ENCODE data around the gene ANKRD44.

ANKRD44 gene

DNA sequence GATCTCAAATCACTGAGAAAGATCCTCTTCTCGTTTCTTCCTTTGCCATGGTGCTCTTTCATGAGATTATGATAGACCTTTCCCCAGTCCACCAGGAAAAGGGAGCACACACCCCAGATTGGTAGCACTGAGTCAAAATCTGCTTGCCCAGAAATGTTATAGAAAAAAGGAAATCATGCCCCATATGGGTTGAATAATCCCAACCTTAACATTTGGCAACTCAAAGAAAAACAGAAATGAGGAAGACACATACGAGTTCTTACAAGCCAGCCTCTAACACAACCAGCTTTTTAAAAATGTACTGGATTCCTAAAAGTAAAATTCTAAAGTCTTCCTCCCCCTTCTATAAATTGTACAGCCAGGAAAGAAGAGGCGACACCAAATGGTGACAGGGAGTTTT, 103.0 kb downstream of the ANKRD44 start:
- H4K20me1 ChIP-seq, result no peaks in the 10 kb centered on the region
- H3K4me2 ChIP-seq, result no peak overlapping the region
- no peak for TF ChIP-seq Cebpa-rat (IDR thresholded peaks at IDR 0.05)
- H3K9ac ChIP-seq, result no peak overlapping the region
- H3K4me3 ChIP-seq, result no peak overlapping the region
- H3K36me3 ChIP-seq, result no peaks in the 10 kb centered on the region
- peaks cover 20% of the 10 kb centered on the region for H3K4me1 ChIP-seq
- H3K27me3 ChIP-seq, result no peaks in the 10 kb centered on the region
- H3K27ac ChIP-seq, result no peak overlapping the region
- H3K9me3 ChIP-seq, result no peaks in the 10 kb centered on the region

DNA sequence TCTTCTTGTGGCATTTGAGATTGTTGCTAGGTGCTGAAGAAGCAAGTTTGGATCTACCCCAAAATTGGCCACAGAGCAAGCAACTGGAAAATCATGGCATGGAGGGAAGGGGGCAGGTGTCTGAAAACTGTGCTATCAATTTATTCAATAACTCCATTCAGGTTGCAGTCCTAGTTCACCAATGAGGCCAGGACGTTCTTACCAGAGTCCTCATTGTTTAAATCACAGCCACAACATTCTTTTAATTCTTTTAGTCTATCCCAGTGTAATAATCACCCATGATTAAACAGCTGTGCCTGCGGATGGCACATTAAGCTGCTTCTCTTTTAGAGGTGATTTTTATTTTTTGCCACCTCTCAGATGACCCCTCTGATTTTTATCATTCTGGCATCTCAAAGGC, 103.5 kb downstream of the ANKRD44 start:
- no peaks in the 10 kb centered on the region for H3K9me3 ChIP-seq
- H3K9ac ChIP-seq, result no peak overlapping the region
- no peaks in the 10 kb centered on the region for H4K20me1 ChIP-seq
- H3K27me3 ChIP-seq, result no peaks in the 10 kb centered on the region
- no peak overlapping the region for H3K4me3 ChIP-seq
- TF ChIP-seq Cebpa-rat (IDR thresholded peaks at IDR 0.05), result no peak
- no peaks in the 10 kb centered on the region for H3K36me3 ChIP-seq
- H3K4me1 ChIP-seq, result peaks cover 16% of the 10 kb centered on the region
- no peak overlapping the region for H3K4me2 ChIP-seq
- no peak overlapping the region for H3K27ac ChIP-seq

DNA sequence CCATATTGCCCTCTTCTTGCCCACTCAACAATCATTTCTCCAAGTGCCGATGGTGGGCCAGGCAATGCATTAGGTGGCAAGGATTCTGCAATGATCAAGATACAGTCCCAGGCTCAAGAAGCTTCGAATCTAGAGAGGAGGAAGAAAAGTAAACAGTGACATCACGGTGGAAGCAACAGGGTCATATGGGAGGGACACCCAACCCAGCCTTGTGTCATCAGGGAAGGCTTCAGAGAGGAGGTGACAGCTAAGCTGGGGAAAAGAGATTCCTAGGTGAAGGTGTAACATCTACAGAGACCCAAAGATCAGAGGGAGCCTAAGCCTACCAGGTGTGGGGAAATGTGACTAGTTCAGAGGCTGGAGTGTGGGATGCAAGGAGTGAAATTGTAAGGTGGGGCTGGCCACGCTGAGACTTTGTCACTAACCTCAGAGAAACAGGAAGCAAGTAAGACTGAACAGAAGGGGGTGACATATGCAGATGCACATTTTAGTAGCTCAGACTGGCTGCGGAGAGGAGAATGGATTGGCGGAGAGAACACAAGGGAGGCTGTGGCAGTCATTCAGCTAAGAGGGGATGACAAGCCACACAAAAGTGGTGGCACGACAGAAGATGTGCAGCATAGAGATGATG, 104.9 kb downstream of the ANKRD44 start:
- no peaks in the 10 kb centered on the region for H3K36me3 ChIP-seq
- no peaks in the 10 kb centered on the region for H4K20me1 ChIP-seq
- TF ChIP-seq Cebpa-rat (IDR thresholded peaks at IDR 0.05), result no peak
- no peaks in the 10 kb centered on the region for H3K27me3 ChIP-seq
- H3K9me3 ChIP-seq, result no peaks in the 10 kb centered on the region
- H3K4me3 ChIP-seq, result no peak overlapping the region
- H3K4me2 ChIP-seq, result no peak overlapping the region
- no peak overlapping the region for H3K9ac ChIP-seq
- H3K4me1 ChIP-seq, result peaks cover 15% of the 10 kb centered on the region
- no peak overlapping the region for H3K27ac ChIP-seq

DNA sequence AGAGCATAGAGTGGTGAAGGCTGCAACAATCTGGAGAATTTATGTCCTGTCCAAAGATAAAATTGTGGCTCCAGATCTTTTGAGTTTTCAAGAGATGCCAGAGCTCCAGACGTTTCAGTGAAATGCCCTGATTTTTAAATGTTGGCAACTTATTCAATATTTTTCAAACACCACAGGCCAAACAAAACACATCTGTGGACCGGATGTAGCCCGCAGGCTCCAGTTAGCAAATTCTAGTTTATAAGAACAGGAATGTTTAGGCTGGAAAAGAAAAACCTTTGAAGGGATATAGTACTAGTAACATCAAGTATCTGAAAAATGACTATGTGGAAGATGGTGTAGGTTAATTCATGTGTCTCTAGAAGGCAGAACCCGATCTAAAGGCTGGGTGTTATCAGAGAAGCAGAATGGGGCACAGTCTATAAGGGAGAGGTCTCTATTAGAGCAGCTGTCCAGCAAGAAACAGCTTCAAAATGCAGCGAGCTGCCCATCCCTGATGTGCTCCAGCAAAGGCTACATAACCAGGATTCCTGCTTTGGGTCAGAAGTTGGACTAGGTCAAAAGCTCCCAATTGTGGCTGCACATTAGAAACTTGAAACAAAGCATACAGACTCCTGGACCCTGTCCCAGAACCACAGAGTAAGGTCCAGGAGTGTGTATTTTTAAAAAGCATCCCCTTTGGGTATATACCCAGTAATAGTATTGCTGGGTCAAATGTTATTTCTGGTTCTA, 105.9 kb downstream of the ANKRD44 start:
- H3K4me3 ChIP-seq, result no peak overlapping the region
- H3K36me3 ChIP-seq, result no peaks in the 10 kb centered on the region
- no peaks in the 10 kb centered on the region for H3K9me3 ChIP-seq
- H4K20me1 ChIP-seq, result no peaks in the 10 kb centered on the region
- no peaks in the 10 kb centered on the region for H3K27me3 ChIP-seq
- no peak overlapping the region for H3K4me2 ChIP-seq
- no peak for TF ChIP-seq Cebpa-rat (IDR thresholded peaks at IDR 0.05)
- H3K27ac ChIP-seq, result no peak overlapping the region
- no peak overlapping the region for H3K9ac ChIP-seq
- H3K4me1 ChIP-seq, result peaks cover 14% of the 10 kb centered on the region

DNA sequence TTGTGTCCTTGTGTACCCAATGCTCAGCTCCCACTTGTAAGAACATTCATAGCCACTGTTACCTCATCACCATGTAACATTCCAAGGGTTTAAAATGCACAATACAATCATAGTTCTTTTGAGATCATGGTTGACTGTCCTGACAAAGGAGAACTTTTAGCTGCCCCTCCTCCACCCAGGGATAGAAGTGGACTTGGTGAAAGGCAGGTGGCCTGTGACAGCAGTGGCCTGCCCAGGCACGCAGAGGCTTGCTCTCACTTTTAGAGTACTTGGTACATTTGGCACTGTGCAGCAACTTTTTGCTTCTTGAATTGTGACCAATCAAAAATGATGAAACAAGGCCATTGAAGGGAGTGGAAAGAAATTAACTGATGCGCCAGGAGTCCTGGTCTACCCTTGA, 108.7 kb downstream of the ANKRD44 start:
- peaks cover 28% of the 10 kb centered on the region for H3K4me1 ChIP-seq

DNA sequence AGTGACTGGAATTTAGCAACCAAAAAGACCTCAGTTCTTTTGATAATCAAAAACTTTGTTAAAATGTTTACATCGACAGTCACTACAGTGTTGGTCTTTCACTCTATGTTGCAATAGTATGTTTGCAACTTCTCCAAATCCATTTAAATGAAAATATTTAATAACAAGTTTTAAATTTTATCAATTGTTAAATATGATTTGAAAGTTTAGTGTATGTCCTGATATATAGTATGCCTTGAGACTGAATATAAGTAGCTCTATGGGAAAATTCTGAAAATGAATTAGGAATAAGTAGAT, 109.9 kb downstream of the ANKRD44 start:
- no peak for TF ChIP-seq Cebpa-rat (IDR thresholded peaks at IDR 0.05)
- no peaks in the 10 kb centered on the region for H3K9me3 ChIP-seq
- no peaks in the 10 kb centered on the region for H4K20me1 ChIP-seq
- H3K27me3 ChIP-seq, result no peaks in the 10 kb centered on the region
- no peak overlapping the region for H3K4me2 ChIP-seq
- H3K36me3 ChIP-seq, result no peaks in the 10 kb centered on the region
- no peak overlapping the region for H3K9ac ChIP-seq
- H3K27ac ChIP-seq, result no peak overlapping the region
- H3K4me1 ChIP-seq, result peaks cover 28% of the 10 kb centered on the region
- H3K4me3 ChIP-seq, result no peak overlapping the region

More for the DNA sequence above, 108.7 kb downstream of the ANKRD44 start:
- Histone ChIP-seq H3K4me2 (no peak overlapping the region), H3K36me3 (no peaks in the 10 kb centered on the region), H3K9me3 (no peaks in the 10 kb centered on the region), H3K27me3 (no peaks in the 10 kb centered on the region), H3K4me3 (no peak overlapping the region), H3K27ac (no peak overlapping the region), H4K20me1 (no peaks in the 10 kb centered on the region), H3K9ac (no peak overlapping the region)
- TF ChIP-seq Cebpa-rat (IDR thresholded peaks at IDR 0.05), result no peak

DNA sequence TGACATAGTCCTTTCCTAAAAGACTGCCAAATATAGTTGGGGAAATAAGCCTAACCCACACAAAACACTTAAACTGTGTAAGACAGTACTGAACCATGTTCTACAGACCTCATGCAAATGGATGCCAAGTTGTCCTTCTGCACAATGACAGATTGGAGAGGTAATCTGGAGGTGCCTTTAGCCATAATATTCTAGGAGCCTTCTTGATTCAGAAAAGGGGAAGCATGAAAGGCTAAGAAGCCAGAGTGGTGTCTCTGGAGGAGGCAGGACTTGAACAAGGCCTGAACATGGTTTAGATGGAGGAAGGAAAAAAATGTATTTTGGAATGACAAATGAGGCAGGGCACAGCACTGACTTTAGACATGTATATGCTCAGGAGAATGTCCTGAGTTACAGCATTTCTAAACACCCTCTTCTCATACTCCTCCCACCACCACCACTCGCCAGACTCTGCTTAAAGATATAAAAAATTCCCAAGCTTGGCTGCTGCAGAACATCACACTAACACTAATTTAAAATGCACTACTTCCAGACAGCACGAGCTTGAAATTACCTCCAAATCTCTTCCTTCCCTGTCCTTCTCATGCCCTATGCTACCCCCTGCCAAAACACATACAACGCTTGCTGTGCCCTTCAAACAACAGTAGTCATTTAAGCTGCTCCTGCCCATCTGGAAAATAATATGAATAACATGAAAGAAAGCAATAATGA, 110.4 kb downstream of the ANKRD44 start:
- peaks cover 28% of the 10 kb centered on the region for H3K4me1 ChIP-seq
- H4K20me1 ChIP-seq, result no peaks in the 10 kb centered on the region
- no peak overlapping the region for H3K9ac ChIP-seq
- H3K4me3 ChIP-seq, result no peak overlapping the region
- peak overlapping the region; percentile 77 for H3K4me2 ChIP-seq
- no peak for TF ChIP-seq Cebpa-rat (IDR thresholded peaks at IDR 0.05)
- H3K9me3 ChIP-seq, result no peaks in the 10 kb centered on the region
- H3K27me3 ChIP-seq, result no peaks in the 10 kb centered on the region
- H3K27ac ChIP-seq, result no peak overlapping the region
- no peaks in the 10 kb centered on the region for H3K36me3 ChIP-seq

DNA sequence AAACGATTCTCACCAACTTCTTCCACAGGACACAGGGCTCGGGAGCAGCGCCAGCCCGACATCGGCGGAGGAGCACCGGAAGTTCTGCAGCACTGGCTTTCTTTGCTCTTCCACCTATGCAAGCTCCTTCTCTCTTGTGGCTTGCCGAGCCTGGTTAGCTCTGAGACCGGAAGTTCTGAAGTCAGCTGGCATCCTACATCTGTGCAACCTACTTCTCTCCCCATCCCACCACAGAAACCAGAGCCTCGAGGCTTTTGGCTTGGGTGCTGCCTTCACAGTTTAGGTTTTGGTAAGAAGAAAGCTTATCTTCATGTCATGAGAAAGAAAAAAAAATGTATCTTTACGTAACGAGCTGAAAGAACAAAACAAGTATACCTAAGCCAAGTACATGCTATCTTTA, 111.7 kb downstream of the ANKRD44 start:
- no peak for TF ChIP-seq Cebpa-rat (IDR thresholded peaks at IDR 0.05)
- H4K20me1 ChIP-seq, result no peaks in the 10 kb centered on the region
- no peaks in the 10 kb centered on the region for H3K9me3 ChIP-seq
- H3K4me2 ChIP-seq, result peak overlapping the region; percentile 77
- no peak overlapping the region for H3K4me3 ChIP-seq
- no peak overlapping the region for H3K27ac ChIP-seq
- no peaks in the 10 kb centered on the region for H3K36me3 ChIP-seq
- H3K27me3 ChIP-seq, result no peaks in the 10 kb centered on the region
- H3K9ac ChIP-seq, result no peak overlapping the region
- peaks cover 28% of the 10 kb centered on the region for H3K4me1 ChIP-seq

DNA sequence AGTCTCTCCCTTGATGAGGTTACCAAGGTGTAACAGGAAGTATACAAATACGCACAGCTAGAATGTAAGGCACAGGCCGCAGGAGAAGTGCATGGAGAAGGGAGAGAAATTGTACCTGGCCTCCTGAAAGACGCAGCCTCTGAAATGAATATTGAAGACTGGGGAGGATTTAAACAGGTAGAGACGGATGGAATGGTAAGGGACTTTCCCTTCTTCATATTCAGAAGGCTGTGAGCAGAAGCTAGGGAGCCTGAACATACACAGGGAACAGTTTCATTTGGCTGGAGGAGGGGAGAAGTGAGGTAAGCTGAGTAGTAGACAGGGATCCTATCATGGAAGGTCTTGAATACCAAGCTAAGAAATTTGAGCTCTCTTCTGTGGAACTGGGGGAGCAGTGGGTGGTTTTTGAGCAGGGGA, 112.7 kb downstream of the ANKRD44 start:
- Histone ChIP-seq H3K27me3 (no peaks in the 10 kb centered on the region), H3K9me3 (no peaks in the 10 kb centered on the region), H3K4me2 (peak overlapping the region; percentile 77; the same call in 1 of the 2 replicates), H3K9ac (no peak overlapping the region), H3K4me3 (no peak overlapping the region), H3K36me3 (no peaks in the 10 kb centered on the region), H4K20me1 (no peaks in the 10 kb centered on the region), H3K4me1 (peaks cover 28% of the 10 kb centered on the region), H3K27ac (no peak overlapping the region)
- TF ChIP-seq Cebpa-rat (IDR thresholded peaks at IDR 0.05), result no peak

DNA sequence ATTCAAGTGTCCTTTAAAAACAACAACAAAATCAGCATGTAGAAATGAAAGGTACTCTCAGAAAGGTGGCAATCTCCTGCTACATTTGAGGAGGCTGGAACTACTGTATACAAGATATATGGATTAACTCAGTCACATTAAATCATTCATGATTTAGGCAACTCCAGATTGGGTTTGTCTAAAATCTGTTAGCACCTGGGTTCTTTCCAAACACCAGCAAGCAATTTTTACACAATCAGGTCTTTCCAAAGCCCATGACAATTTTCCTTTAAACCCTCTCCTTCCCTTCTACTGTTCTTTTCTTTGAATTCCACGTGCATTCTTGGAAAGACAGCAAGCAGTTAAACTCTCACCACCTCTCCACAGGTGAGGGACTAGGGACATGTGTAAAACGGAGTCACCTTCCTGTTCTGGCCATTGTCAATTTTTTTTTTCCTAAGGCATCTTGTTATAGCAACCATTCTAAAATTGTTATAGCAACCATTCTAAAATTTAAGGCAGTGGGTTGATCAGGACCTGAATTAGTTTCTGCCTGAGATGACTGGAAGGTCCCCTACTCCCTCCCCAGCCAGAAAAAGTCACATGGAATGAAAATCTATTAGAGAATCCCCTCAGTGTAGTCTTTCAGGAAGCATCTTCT, 113.9 kb downstream of the ANKRD44 start:
- no peaks in the 10 kb centered on the region for H4K20me1 ChIP-seq
- H3K9me3 ChIP-seq, result no peaks in the 10 kb centered on the region
- no peak overlapping the region for H3K9ac ChIP-seq
- no peaks in the 10 kb centered on the region for H3K36me3 ChIP-seq
- H3K4me3 ChIP-seq, result no peak overlapping the region
- H3K4me2 ChIP-seq, result no peak overlapping the region
- peaks cover 28% of the 10 kb centered on the region for H3K4me1 ChIP-seq
- no peak for TF ChIP-seq Cebpa-rat (IDR thresholded peaks at IDR 0.05)
- H3K27ac ChIP-seq, result no peak overlapping the region
- no peaks in the 10 kb centered on the region for H3K27me3 ChIP-seq

Data from BLaER1 (cell line).